HFFc6 (cell line): ENCODE data around the gene CREM. TPM values are rescaled to one million over a fixed set of nuclear protein-coding genes. Genes with fewer than 3 reads are reported as not detected.

ENCODE experiments used
- DNase-seq: peaks from one replicate; pipeline ENCODE4 v3.0.0-alpha.2; 2018
- H3K27ac Mint-ChIP-seq: 2 replicates; pipeline ENCODE4 v1.8.0; 2020; ENCODE audit warnings: mild to moderate bottlenecking, mixed read lengths
- H3K27me3 Mint-ChIP-seq: 2 replicates; pipeline ENCODE4 v1.8.0; 2021; ENCODE audit warnings: mild to moderate bottlenecking, moderate library complexity, mixed read lengths; ENCODE audit not compliant: insufficient read depth
- H3K36me3 Mint-ChIP-seq: 2 replicates; pipeline ENCODE4 v1.8.0; 2021; ENCODE audit warnings: low read depth, mixed read lengths
- H3K4me1 Mint-ChIP-seq: 2 replicates; pipeline ENCODE4 v1.8.0; 2020; ENCODE audit warnings: low read depth, mixed read lengths
- H3K4me3 Mint-ChIP-seq: 2 replicates; pipeline ENCODE4 v1.8.0; 2020; ENCODE audit warnings: mild to moderate bottlenecking, moderate library complexity, mixed read lengths
- H3K9me3 Mint-ChIP-seq: 2 replicates; pipeline ENCODE4 v1.8.0; 2020; ENCODE audit warnings: mild to moderate bottlenecking, mixed read lengths
- total RNA-seq, 6 experiments: library from RNA; stranded (reverse); fragmentation: NEBNext Ultra II Directional; extraction: Animal tissue kit (Norgen Biotek cat#: 25700); gene quantifications; 2 replicates in 1 of 6; 3 replicates in 5 of 6; pipeline ENCODE4 v1.2.3, GENCODE V29; 2021
- TF ChIP-seq, protein P1 (sequence below): fragments of 200-600 bp; sonication (generic); IDR thresholded peaks from 2 replicates; pipeline ENCODE4 v1.5.0; 2021; ENCODE audit warnings: antibody characterized with exemption, mild to moderate bottlenecking

The CREM gene
- total RNA-seq, 6 experiments from 2014 or later, result 21.1 to 34.0 (median 30.2) TPM

DNA sequence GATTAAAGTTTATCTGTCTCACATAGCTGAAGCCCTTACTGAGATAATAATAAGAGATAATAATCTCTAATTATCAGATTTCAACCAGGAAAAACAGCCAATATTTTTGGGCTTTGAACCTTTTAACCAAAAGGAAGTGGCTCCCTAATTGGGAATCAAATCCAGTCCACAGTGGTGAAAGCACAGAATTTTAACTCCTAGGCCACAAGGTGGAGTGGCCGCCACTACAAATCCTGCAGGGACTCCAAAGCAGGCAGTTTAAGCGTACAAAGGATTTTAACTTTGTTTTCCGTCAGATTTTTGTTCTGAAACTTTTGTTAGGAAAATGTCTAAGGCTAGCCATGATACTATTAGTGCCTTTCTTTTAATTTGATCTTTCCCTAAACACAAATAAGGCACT lies 110.1 kb downstream of the CREM start:
- Mint-ChIP-seq H3K4me3 (no peak overlapping the region), H3K36me3 (no peaks in the 10 kb centered on the region), H3K4me1 (no peaks in the 10 kb centered on the region), H3K27ac (no peak overlapping the region), H3K9me3 (no peaks in the 10 kb centered on the region), H3K27me3 (peaks cover 2% of the 10 kb centered on the region; the same call in 1 of the 2 replicates)
- TF ChIP-seq, protein P1, sequence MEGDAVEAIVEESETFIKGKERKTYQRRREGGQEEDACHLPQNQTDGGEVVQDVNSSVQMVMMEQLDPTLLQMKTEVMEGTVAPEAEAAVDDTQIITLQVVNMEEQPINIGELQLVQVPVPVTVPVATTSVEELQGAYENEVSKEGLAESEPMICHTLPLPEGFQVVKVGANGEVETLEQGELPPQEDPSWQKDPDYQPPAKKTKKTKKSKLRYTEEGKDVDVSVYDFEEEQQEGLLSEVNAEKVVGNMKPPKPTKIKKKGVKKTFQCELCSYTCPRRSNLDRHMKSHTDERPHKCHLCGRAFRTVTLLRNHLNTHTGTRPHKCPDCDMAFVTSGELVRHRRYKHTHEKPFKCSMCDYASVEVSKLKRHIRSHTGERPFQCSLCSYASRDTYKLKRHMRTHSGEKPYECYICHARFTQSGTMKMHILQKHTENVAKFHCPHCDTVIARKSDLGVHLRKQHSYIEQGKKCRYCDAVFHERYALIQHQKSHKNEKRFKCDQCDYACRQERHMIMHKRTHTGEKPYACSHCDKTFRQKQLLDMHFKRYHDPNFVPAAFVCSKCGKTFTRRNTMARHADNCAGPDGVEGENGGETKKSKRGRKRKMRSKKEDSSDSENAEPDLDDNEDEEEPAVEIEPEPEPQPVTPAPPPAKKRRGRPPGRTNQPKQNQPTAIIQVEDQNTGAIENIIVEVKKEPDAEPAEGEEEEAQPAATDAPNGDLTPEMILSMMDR, result peak; percentile 51
- no peak for DNase-seq

GRCh38 chr10:35237766-35238512 lies 111.3 kb downstream of the CREM start:
- H3K27ac Mint-ChIP-seq, result no peak overlapping the region
- H3K9me3 Mint-ChIP-seq, result no peaks in the 10 kb centered on the region
- peaks cover 2% of the 10 kb centered on the region; the same call in 1 of the 2 replicates for H3K27me3 Mint-ChIP-seq
- TF ChIP-seq, protein P1, result no peak
- no peaks in the 10 kb centered on the region for H3K36me3 Mint-ChIP-seq
- no peak overlapping the region for H3K4me3 Mint-ChIP-seq
- no peaks in the 10 kb centered on the region for H3K4me1 Mint-ChIP-seq
- no peak for DNase-seq

GRCh38 chr10:35244549-35244948 lies 117.9 kb downstream of the CREM start:
- Mint-ChIP-seq H3K9me3 (no peaks in the 10 kb centered on the region), H3K27me3 (peaks cover 6% of the 10 kb centered on the region), H3K4me1 (no peaks in the 10 kb centered on the region), H3K36me3 (no peaks in the 10 kb centered on the region), H3K27ac (no peak overlapping the region), H3K4me3 (no peak overlapping the region)
- DNase-seq, result no peak
- TF ChIP-seq, protein P1, result no peak

- H3K27ac Mint-ChIP-seq, result no peak overlapping the region
- TF ChIP-seq, protein P1, result no peak
- no peak overlapping the region for H3K4me3 Mint-ChIP-seq
- H3K9me3 Mint-ChIP-seq, result no peaks in the 10 kb centered on the region
- H3K27me3 Mint-ChIP-seq, result peaks cover 6% of the 10 kb centered on the region
- H3K36me3 Mint-ChIP-seq, result no peaks in the 10 kb centered on the region
- DNase-seq, result no peak
- no peaks in the 10 kb centered on the region for H3K4me1 Mint-ChIP-seq
Observed at GRCh38 chr10:35246770-35247343, 120.2 kb downstream of the CREM start.

DNA sequence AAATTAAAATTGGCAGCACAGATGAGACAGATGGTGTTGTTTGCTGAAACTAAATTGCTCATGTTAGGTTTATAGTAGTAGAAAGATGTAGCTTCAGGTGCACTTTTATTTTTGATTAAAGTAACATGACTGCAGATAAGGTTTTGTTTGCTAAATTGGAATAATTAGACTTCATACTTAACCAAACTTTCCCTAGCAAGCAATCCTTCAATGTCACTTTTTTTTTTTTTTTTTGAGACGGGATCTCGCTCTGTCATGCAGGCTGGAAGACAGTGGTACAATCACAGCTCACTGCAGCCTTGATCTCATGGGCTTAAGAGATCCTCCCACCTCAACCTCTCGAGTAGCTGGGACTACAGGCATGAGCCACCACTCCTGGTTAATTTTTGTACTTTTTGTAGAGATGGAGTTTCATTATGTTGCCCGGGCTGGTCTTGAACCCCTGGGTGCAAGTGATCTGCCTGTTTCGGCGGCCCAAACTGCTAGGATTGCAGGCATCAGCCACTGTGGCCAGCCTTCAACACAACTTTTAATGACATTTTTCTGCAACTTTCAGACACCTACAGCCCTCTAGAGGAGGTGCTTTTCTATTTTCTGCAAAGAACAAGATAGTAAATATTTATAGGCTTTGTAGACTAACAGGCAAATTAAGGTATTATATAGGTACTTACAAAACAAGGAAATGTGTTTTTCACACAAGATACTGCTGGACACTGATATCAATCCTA lies 124.9 kb downstream of the CREM start:
- H3K36me3 Mint-ChIP-seq, result peaks cover 5% of the 10 kb centered on the region
- no peak for DNase-seq
- peaks cover 8% of the 10 kb centered on the region; the same call in 1 of the 2 replicates for H3K27me3 Mint-ChIP-seq
- no peak overlapping the region for H3K27ac Mint-ChIP-seq
- TF ChIP-seq, protein P1, result no peak
- no peaks in the 10 kb centered on the region for H3K4me1 Mint-ChIP-seq
- no peaks in the 10 kb centered on the region for H3K9me3 Mint-ChIP-seq
- H3K4me3 Mint-ChIP-seq, result no peak overlapping the region
